DMS114 treated with DMSO at 0.1 percent for 48 hours (cell line): Measurements from ENCODE around the gene RAP1GAP2.
"Not testable (repeated sequence)": the region's sequence is repeated elsewhere in the genome, so short reads cannot be mapped to it uniquely, and the experiment has no call there.

Source experiments
- DNase-seq: peaks from one replicate; lab custom pipeline; 2025; ENCODE audit not compliant: unreplicated experiment; lab: John Stamatoyannopoulos, UW

The RAP1GAP2 gene

DNA sequence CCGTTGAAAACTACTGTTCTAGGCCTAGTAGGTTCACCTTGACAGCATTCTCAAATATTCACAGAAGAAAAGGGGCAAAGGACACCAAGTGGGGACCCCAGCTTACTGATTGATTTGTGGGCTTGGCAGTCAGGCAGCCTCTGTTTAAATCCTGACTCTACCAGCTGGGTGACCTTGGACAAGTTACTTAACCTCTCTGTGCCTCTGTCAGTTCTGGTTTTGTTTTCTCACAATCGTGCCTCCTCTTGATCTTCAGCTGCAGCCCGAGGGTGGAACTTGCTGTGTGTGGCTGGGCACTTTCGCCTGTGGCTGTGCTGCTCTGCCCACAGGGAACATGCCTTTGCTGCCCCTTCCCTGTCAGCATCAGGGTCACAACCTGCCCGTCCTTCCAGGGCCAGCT is 17.8 kb downstream of the RAP1GAP2 start:
- DNase-seq, result no peak

DNA sequence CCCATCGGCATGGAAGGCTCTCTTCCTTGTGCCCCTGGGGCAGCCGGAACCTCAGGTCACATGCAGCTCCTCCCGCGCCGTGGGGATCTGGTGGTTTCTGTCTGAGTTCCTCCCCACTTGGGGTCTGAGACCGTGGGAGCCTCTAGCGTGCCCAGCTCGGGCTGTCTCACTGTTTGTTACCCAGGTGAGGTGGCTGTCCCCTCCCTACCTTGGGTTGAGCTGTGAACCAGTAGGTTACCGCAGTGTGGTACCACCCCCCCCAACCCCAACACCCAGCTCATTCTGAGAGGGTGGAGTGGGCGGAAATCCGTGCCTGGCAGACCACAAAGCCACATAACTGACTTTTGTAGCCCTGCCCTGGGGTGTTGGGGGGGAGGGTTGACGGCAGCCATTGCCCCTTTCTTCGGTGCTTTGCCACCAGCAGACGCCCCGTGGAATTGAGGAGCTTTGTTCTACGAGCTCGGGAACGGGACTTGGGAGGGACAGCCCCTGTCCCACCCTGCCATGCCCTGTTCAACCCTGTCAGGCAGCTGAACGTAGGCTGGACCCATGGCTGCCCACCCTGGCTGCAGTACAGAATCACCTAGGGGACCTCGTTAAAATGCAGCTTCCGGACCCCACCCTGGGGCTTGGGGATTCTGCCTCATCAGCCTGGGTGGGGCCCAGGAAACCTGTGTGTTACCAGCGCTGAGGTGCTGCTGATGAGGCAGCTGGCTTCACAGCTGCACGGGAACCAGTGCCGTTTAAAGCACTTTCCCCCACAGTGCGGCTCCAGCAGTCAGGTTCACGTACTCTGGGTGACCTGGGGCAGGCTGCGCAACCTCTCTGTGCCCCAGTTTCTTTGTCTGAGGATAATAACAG is 18.5 kb downstream of the RAP1GAP2 start:
- no peak for DNase-seq

DNA sequence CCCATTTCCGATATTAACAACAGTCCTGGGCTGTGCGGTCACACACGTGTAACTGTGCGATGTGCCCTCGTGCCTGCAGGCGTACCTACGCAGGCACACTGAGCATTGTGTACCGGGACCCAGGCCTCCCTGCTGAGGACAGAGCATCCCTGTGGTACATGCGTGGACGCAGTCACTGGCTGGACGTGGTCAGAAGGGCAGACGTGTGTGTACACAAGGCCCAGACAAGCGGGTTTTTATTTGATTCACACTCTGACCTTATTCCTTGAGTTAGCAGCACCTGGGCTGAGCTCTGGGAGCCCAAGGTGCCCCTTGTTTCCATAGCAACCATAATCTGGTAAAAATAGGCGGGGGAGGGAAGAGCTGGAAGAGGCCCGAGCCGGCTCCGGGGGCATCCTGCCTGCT is 19.5 kb downstream of the RAP1GAP2 start:
- no peak for DNase-seq

DNA sequence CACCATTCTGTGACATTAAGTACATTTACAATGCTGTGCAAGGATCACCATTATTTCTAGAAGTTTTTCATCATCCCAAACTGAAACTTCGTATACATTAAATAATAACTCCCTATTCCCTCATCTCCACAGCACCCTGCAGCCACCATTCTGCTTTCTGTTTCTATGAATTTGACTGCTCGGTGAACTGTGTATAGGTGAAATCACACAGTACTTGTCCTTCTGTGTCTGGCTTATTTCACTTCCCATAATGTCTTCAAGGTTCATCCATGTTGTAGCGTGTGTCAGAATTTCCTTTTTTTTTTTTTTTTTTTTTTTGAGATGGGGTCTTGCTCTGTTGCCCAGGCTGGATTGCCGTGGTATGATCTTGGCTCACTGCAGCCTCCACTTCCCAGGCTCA is 20.4 kb downstream of the RAP1GAP2 start:
- DNase-seq, result no peak

DNA sequence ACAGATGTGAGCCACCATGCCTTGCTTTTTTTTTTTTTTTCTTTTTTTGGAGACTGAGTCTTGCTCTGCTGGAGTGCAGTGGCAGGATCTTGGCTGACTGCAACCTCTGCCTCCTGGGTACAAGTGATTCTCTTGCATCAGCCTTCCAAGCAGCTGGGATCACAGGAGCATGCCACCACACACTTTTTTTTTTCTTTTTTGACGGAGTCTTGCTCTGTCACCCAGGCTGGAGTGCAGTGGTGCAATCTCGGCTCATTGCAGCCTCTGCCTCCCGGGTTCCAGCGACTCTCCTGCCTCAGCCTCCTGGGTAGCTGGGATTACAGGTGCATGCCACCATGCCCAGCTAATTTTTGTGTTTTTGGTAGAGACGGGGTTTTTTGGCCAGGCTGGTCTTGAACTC is 23.1 kb downstream of the RAP1GAP2 start:
- not testable (repeated sequence) for DNase-seq

DNA sequence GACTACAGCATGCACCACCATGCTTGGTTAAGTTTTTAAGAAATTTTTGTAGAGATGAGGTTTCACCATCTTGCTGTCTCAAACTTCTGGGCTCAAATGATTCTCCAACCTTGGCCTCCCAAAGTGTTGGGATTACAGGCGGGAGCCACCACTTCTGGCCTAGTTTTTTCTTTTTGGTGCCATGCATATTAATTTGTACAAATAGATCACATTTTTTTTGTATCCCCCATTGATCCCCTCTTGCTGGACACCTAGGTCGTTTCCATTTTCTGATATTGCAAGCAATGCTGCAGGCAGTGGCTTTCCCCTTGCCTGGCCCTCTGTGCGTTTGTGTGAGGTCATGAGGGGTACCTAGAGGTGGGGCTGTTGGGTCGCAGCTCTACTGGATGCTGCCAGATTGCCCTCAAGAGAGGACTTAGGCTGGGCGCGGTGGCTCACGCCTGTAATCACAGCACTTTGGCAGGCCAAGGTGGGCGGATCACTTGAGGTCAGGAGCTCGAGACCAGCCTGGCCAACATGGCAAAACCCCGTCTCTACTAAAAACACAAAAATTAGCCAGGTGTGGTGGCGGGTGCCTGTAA is 23.8 kb downstream of the RAP1GAP2 start:
- DNase-seq, result no peak

DNA sequence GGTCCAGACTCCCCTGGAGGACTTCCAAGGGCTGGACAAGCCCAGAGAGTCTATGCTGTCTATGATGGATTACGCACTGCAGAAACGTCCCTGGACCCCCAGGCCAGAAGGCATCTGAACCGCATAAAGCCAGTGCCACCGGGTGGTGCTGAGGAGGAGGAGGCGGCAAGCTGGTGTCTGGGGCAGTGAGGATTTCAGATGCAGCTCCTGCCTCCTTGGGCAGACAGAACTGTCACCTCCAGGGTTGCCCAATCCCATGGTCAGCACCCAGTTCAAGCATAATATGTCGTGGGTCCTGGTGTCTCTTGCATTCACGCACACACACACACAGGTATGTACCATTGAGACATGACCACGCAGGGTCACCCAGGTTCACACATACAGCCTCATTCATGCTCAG is 25.6 kb downstream of the RAP1GAP2 start:
- DNase-seq, result no peak

DNA sequence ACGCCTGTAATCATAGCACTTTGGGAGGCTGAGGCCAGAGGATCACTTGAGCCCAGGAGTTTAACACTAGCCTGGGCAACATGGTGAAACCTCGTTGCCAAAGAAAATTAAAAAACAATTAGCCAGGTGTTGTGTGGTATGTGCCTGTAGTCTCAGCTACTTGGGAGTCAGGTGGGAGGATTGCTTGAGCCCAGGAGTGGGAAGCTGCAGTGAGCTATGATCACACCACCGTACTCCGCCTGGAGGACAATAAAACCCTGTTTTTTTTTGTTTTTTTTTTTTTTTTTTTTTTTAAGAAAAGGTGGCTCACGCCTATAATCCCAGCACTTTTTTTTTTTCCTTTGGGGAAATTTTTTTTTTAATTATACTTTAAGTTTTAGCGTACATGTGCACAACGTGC is 26.1 kb downstream of the RAP1GAP2 start:
- DNase-seq, result no peak

DNA sequence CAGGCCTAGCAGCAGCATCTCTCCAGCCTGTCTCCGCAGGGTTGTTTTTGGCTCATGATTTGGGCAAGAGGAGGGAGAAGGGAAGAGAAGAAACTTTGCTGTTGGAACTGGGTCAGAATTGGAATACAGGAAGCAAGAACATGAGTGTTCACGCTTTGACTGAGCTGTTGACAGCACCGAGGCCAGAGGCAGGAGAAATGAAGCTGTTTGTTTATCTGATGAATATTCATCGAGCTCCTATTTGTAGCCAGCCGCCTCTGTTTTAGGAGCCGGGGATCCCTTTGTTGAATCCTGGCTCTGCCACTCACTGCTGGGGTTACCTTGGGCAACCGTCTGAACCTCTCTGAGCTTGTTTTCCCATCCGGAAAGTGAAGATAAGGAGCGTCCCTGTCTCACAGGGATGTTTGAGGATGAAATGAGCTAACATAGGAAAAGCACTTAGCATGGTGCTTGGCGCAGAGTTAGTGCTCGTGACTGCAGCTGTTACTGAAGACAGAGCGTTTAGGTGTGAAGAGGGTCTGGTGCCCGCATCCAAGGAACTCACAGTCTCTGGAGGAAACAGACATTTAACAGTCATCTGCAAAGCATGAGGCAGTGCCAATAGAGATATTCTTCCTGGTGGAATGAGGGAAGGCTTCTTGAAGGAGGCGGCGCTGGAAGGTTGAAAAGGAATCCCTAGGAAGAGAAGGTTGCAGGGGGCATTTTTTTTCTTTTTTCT is 29.2 kb downstream of the RAP1GAP2 start:
- DNase-seq, result no peak

DNA sequence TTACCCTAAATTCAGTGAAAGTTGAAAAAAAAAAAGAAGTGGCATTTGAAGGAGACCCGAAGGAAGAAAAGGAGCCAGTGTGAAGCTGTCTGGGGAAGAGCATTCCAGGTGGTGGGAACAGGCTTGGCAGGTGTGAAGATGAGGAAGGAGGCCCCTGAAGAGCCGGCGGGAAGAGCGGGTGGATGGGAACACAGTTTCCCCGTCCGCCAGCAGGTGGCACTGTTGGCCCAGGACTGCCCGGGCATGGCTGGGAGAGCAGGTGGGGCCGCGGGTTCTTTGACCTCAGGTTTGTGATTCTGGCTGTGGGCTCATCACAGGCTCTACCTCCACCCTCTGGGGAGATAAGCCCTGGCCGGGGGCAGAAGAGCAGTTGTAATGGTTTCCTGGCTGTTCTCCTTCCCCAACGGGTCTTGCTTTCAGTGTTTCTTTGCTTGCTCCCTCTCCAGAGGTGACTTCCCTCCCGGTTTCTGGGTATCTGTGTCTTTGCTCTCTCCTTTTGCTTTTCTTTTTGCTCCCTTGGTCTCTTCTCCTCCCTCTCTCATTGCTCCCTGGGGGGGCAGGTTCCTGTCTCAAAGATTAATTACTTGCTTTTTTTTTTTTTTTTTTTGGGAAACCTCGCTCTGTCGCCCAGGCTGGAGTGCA is 32.3 kb downstream of the RAP1GAP2 start:
- DNase-seq, result no peak

DNA sequence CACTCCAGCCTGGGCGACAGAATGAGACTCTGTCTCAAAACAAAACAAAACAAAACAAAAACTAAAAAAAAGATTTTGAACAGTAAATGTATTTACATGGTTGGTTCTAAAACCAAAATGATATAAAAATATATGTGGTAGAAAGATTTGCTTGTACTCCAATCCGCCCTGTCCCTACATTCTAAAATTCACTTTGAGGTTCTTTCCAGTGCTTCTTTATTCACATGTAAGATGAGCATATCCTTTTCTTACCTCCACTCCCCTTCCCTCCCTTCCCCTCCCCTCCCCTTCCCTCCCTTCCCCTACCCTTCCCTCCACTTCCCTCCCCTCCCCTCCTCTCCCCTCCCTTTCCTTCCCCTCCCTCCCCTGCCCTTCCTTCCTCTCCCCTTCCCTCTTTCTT is 34.4 kb downstream of the RAP1GAP2 start:
- no peak for DNase-seq

DNA sequence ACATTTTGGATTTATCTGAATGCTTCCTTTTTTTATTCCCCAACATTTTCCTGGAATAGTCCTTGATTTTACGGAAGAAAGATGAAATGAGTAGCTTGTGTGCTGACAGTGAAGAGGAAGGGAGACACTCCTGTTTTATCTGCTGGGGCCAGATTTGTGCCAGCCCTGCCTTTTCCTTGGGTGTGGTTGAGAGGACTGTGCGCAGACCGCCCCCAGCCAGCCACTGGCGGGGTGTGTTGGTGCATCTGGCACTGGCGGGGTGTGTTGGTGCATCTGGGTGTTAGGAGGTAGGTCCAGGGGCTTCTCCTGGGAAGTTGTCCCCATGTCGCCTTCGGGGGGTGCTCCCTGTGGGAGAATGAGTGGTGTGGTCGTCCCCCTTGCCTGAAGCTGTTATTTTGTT is 39.5 kb downstream of the RAP1GAP2 start:
- no peak for DNase-seq

DNA sequence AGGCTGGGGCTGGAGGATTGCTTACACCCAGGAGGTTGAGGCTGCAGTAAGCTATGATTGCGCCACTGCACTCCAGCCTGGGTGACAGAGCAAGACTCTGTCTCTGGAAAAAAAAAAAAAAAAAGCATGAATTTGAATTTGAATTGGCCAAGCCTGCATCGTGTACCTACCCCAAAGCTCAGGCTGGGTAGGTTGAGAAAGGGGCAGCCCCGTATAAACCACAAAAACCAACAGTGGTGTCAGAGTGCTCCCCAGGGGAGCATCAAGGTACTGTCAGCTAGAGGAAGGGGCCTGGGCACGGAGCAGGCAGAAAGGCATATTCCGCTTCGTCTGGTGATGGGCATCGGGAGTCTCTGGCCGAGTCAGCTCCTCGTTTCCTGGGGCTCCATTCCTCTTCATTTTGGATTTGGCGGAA is 40.9 kb downstream of the RAP1GAP2 start:
- no peak for DNase-seq

DNA sequence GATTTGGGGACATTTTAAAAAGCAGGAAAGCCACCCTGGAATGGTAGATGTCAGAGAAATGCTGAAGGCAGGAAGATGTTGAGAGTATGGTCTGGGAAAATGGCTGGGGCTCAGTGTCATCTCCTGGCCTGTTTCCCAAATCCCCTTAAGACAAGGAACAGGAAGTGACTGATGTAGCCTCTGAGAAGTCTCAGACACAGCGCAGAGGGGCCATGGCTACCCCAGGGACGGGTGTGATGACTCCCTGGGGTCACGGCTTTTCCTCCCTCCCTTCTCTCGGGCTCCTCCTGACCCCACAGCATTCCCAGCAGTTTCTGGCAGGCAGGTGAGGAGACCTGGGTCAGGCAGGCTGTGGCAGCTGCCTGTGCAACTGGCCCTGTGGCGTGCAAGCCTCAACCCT is 45.4 kb downstream of the RAP1GAP2 start:
- no peak for DNase-seq

DNA sequence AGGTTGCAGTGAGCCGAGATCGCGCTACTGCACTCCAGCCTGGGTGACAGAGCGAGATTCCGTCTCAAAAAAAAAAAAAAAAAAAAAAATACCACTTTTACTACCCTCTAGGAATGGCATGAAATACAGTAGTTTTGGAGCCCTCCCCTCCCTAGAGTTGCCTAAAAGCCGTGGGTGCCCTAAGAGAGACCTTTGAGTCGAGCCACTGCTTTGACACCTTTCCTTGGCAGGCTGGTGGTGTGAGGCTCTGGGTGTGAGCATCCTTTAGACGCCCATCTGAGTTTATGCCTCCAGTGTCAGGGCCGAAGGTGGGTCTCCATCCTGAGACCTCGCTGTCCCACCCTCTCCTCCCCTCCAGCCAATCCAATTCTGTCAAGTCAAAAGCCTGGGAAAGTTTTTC is 46.2 kb downstream of the RAP1GAP2 start:
- no peak for DNase-seq

DNA sequence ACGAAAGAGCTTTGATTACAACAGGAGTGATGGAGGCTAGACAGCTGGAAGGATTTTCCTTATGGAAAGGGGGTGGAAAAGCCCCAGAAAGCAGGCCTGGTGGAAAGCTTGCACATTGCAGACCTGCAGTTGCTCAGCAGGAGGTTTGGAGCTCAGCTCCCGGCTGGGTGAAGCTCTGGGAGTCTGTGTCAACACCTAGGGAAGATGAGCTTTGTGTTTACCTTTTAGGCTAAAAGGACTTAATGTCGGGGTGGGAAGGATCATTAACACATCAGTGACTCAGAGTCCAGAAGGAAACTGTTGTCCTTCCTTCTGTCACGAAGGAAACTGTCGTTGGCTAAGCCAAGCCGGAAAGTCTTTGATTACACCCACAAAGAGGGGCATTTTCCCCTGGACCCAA is 48.2 kb downstream of the RAP1GAP2 start:
- DNase-seq, result no peak

DNA sequence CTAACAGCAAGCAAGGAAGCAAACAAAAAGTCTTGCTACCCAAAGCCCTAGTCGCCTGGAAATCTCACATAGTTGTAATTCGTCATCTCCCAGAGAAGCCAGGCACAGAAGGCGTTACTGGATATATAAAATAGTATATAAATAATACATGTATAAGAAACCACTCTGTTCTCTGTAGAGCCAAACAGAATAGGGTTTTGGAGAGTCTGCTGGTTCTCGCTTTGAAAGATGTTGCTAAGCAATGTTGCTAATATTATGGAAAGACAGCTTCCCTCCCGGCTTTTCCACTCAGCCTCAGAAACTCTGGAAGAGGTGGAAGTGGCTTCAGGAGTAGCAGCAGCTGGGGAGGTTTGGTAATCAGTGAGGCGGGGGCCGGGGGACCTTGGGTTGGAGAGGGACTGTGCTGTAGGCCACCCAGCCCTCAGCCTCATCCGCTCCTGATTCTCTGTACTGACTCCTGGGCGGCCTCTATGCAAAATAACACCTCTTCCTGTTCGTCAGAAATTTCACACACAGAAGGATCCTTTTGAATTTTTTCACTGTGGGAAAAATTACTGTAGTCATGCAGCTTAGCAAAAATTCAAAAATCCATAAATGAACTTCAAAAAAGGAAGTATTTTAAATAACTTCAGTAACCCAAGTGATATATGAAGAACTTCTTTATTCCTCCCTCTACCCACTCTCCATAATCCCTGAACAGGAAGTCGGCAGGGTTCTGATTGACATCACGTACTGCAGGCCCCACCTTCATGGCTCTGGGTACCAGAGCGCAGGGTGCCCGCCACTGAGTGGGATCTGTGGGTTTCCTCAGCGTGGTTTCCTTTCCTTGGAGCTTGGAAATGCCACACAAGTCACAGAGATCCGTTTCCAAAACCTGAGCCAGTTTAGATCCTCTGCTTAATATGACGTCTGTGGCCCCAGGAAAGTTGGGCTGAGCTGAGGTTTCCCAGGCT is 51.4 kb downstream of the RAP1GAP2 start:
- DNase-seq, result no peak

DNA sequence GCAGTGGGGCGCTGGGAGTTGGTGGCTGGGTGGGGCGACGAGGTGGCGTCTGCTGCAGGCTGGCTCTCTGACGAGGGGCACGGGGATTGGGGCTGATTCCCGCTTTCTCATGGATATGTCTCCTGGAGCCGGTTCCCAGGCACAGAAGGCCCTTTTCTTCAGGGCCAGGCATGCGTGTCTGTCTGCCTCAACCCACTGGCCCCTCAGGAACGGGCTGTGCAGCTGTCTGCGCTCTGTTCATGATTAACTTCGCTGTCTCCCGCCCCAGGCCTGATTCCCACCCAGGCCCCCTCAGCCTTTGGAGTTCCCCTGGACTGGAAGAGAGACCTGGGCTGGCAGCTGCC is 53.1 kb downstream of the RAP1GAP2 start:
- no peak for DNase-seq

DNA sequence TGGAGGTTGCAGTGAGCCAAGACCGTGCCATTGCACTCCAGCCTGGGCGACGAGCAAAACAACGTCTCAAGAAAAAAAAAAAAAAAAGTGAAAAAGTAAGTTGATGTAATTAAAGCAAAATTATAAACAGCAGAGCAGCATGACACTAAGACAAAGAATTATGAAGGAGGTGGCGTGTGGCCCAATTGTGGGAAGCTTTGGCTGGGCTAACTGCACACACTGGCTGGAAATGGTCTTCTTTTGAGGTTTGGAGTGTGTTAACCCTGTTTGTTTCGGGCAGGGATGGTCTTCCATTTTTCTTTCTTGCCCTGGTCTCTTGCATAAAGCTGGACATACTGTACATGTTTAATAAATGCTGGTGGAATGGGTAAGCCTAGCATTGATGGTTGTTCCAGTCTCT is 54.8 kb downstream of the RAP1GAP2 start:
- no peak for DNase-seq

DNA sequence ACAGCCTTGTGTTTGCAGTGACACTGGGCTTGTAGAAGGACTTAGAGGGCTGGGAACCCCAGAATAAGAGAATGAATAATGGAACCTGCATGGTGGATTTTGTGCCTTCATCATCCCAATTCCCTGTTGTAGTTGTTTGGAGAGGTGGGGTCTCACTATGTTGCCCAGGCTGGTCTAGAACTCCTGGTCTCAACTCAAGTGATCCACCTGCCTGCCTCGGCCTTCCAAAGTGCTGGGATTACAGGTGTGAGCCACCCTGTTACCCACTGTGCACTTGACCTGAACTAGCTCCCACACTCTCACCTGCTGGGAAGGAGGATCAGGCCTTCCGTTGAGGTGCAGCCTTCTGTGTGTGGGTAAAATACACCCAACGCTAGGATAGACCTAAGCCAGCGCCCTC is 55.4 kb downstream of the RAP1GAP2 start:
- no peak for DNase-seq

DNA sequence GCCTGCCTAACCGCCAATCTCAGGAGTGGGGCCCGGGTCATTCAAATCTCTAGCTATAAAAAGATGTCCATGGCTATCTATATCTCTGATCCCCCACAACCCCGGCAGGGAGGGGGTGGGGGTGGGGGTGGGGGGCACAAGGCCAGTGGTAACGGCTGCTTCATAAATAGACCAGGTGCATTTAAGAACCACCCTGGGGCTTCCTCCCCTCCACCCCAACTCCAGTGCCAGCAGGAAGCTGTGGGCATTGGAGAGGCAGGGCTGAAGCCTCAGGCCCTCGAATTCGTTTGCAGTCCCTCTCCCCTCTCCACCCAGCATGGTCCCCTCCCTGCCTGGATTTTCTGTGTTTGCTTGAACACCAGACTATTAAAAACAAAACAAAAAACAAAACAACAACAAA is 56.0 kb downstream of the RAP1GAP2 start:
- DNase-seq, result no peak
